HL-60 (cell line): ENCODE data around the gene VPS11.

Experiments
- DNase-seq, 2 experiments: peaks; one replicate each; pipeline ENCODE4 v3.0.0-alpha.2; 2010 to 2020; ENCODE audit warnings: low read depth in 1 of 2, low spot score in 1 of 2
- H3K27ac ChIP-seq: fragments of 250-450 bp; sonication (Bioruptor Pico); replicated peaks from 2 replicates; pipeline ENCODE4 v1.5.1; 2020; ENCODE audit warnings: mild to moderate bottlenecking, moderate library complexity
- H3K27me3 ChIP-seq: fragments of 250-450 bp; sonication (Bioruptor Pico); 2 replicates; pipeline ENCODE4 v1.5.1; 2021; ENCODE audit warnings: mild to moderate bottlenecking, moderate library complexity; ENCODE audit not compliant: insufficient read depth, poor library complexity, severe bottlenecking
- H3K4me3 ChIP-seq: replicated peaks from 2 replicates; pipeline ENCODE4 v1.5.1; 2011; ENCODE audit warnings: mild to moderate bottlenecking, control low read depth, low read length; ENCODE audit not compliant: insufficient read depth
- CTCF ChIP-seq: IDR thresholded peaks from one replicate; pipeline ENCODE4 v1.5.1; 2011; ENCODE audit warnings: low read length, control low read depth, inconsistent platforms; ENCODE audit not compliant: insufficient read depth
- GABPA ChIP-seq: IDR thresholded peaks from 2 replicates; pipeline ENCODE4 v1.6.1; 2012; ENCODE audit warnings: low read depth
- POLR2AphosphoS5 ChIP-seq: IDR thresholded peaks from 2 replicates; pipeline ENCODE4 v1.6.1; 2012; ENCODE audit warnings: low read depth
- REST ChIP-seq: IDR thresholded peaks from 2 replicates; pipeline ENCODE4 v1.6.1; 2012; ENCODE audit warnings: low read depth; ENCODE audit not compliant: insufficient replicate concordance
- SPI1 ChIP-seq: IDR thresholded peaks from 2 replicates; pipeline ENCODE4 v1.6.1; 2012; ENCODE audit warnings: low read depth, mild to moderate bottlenecking, borderline replicate concordance

VPS11 gene

DNA sequence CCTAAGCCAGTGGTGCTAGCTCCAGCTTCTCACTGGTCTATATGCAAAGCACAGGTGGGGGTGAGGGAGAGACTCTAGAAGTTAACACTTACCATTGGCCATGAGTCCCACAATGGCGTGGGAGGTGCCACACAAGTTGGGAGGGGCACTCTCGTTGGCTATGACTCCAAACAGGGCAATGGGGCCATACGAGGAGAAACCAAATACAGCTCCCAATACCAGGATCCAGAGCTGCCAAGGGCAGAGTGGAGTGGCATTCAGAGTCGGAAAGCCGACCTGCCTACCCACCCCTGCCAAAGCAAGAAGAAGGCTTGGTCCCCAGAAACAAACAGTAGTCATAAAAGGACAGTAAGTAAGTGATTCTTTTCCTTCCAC, 42.5 kb upstream of the VPS11 start:
- no peak for DNase-seq
- no peak for TF ChIP-seq GABPA
- TF ChIP-seq REST: no peak
- TF ChIP-seq POLR2AphosphoS5: no peak
- TF ChIP-seq CTCF: no peak
- TF ChIP-seq SPI1: no peak
- no peak overlapping the region for H3K27ac ChIP-seq
- H3K27me3 ChIP-seq: no peaks in the 10 kb centered on the region
- no peak overlapping the region for H3K4me3 ChIP-seq

GRCh38 chr11:119025541-119025940, 42.1 kb upstream of the VPS11 start:
- Histone ChIP-seq H3K4me3 (no peak overlapping the region), H3K27me3 (no peaks in the 10 kb centered on the region), H3K27ac (no peak overlapping the region)
- no peak for TF ChIP-seq CTCF
- TF ChIP-seq GABPA: no peak
- TF ChIP-seq REST: no peak
- no peak for TF ChIP-seq POLR2AphosphoS5
- no peak for TF ChIP-seq SPI1
- DNase-seq: no peak

- no peak for TF ChIP-seq CTCF
- TF ChIP-seq POLR2AphosphoS5: no peak
- TF ChIP-seq GABPA: no peak
- TF ChIP-seq SPI1: no peak
- no peak for TF ChIP-seq REST
- Histone ChIP-seq H3K4me3 (no peak overlapping the region), H3K27ac (no peak overlapping the region), H3K27me3 (no peaks in the 10 kb centered on the region)
- no peak for DNase-seq
These were observed 41.4 kb upstream of the VPS11 start for GRCh38 chr11:119025978-119026766.
